ENCODE results near the gene PPP2R3C.
"Not testable (repeated sequence)": the region's sequence is repeated elsewhere in the genome, so short reads cannot be mapped to it uniquely, and the experiment has no call there.

PPP2R3C gene

GRCh38 chr14:35121887-35122695, at the start of gene PPP2R3C, which contains the start of gene PRORP:
Gene PPP2R3C, minus strand, starts transcription at chr14:35121990. Its CDS starts 31 bp downstream, at chr14:35121959.
Gene PRORP, plus strand, starts transcription at chr14:35122552. Its CDS starts 694 bp downstream, at chr14:35123246.
- peak; percentile 97 for DNase-seq (ENCODE audit: low spot score)

GRCh38 chr14:35167496-35167895, 45.7 kb upstream of the PPP2R3C start:
- no peak for DNase-seq (ENCODE audit: low spot score)

- no peak for DNase-seq (ENCODE audit: low spot score)
Observed at GRCh38 chr14:35164849-35165248, 43.1 kb upstream of the PPP2R3C start.

GRCh38 chr14:35163384-35163783, 41.6 kb upstream of the PPP2R3C start:
- no peak for DNase-seq (ENCODE audit: low spot score)

GRCh38 chr14:35161231-35161630, 39.4 kb upstream of the PPP2R3C start:
- DNase-seq (ENCODE audit: low spot score): no peak

GRCh38 chr14:35159742-35160409, 38.1 kb upstream of the PPP2R3C start:
- DNase-seq (ENCODE audit: low spot score): no peak

GRCh38 chr14:35158951-35159653, 37.3 kb upstream of the PPP2R3C start:
- no peak for DNase-seq (ENCODE audit: low spot score)

- DNase-seq (ENCODE audit: low spot score): no peak
Observed at GRCh38 chr14:35158491-35158890, 36.7 kb upstream of the PPP2R3C start.

GRCh38 chr14:35155962-35156361, 34.2 kb upstream of the PPP2R3C start:
- no peak for DNase-seq (ENCODE audit: low spot score)

- no peak for DNase-seq (ENCODE audit: low spot score)
Observed at GRCh38 chr14:35154016-35154415, 32.2 kb upstream of the PPP2R3C start.

- not testable (repeated sequence) for DNase-seq (ENCODE audit: low spot score)
Observed at GRCh38 chr14:35152531-35152930, 30.7 kb upstream of the PPP2R3C start.

GRCh38 chr14:35149239-35149638, 27.4 kb upstream of the PPP2R3C start:
- DNase-seq (ENCODE audit: low spot score): no peak

- DNase-seq (ENCODE audit: low spot score): no peak
Observed at GRCh38 chr14:35147711-35148110, 25.9 kb upstream of the PPP2R3C start.

GRCh38 chr14:35147186-35147585, 25.4 kb upstream of the PPP2R3C start:
- no peak for DNase-seq (ENCODE audit: low spot score)

GRCh38 chr14:35146711-35147149, 24.9 kb upstream of the PPP2R3C start:
- no peak for DNase-seq (ENCODE audit: low spot score)

GRCh38 chr14:35144029-35144428, 22.2 kb upstream of the PPP2R3C start:
- no peak for DNase-seq (ENCODE audit: low spot score)

- DNase-seq (ENCODE audit: low spot score): peak; percentile 50
Observed at GRCh38 chr14:35140718-35141581, 19.2 kb upstream of the PPP2R3C start.

GRCh38 chr14:35138585-35138984, 16.8 kb upstream of the PPP2R3C start:
- DNase-seq (ENCODE audit: low spot score): no peak

GRCh38 chr14:35134329-35135123, 12.7 kb upstream of the PPP2R3C start:
- no peak for DNase-seq (ENCODE audit: low spot score)

- no peak for DNase-seq (ENCODE audit: low spot score)
Observed at GRCh38 chr14:35133542-35134328, 11.9 kb upstream of the PPP2R3C start.

Measured in cerebellar cortex (tissue), 1 donor.